PC-9 (cell line): ENCODE results near the gene RNF43. TPM values are rescaled to one million over a fixed set of nuclear protein-coding genes. Genes with fewer than 3 reads are reported as not detected.

Source experiments
- BruUV-seq: library from RNA; stranded (reverse); fragments of 400-500 nt; replicated peaks from 2 replicates; lab custom pipeline; 2021; lab: Mats Ljungman, UMichigan
- CTCF ChIA-PET: fragments of 300-600 bp; sonication (Branson Sonifier 250); formaldehyde crosslinking; loops from one replicate; lab custom pipeline; 2022; ENCODE audit warnings: antibody characterized with exemption; lab: Charles Lee
- POLR2A ChIA-PET: fragments of 300-600 bp; sonication (Branson Sonifier 250); formaldehyde crosslinking; loops from one replicate; lab custom pipeline; 2022; ENCODE audit warnings: antibody characterized with exemption; ENCODE audit not compliant: unreplicated experiment; lab: Charles Lee
- DNase-seq, 2 experiments: peaks; one replicate each; pipeline versions ENCODE4 v3.0.0 to v3.0.0-alpha.2; 2015 to 2022; ENCODE audit warnings: mixed read lengths in 1 of 2
- H2AFZ ChIP-seq: fragments of 200-600 bp; sonication (generic); 2 replicates; pipeline ENCODE4 v1.8.1; 2017; ENCODE audit warnings: antibody characterized with exemption
- H3F3A ChIP-seq: fragments of 200-600 bp; sonication (generic); 2 replicates; pipeline ENCODE4 v1.8.1; 2017; ENCODE audit warnings: antibody characterized with exemption, mild to moderate bottlenecking, low read depth; ENCODE audit not compliant: insufficient read depth
- H3K27ac ChIP-seq: fragments of 200-600 bp; sonication (generic); 2 replicates; pipeline ENCODE4 v1.6.1; 2016; ENCODE audit warnings: mixed run types
- H3K27me3 ChIP-seq: fragments of 200-600 bp; sonication (generic); 2 replicates; pipeline ENCODE4 v1.6.1; 2016; ENCODE audit warnings: low read depth, mixed run types; ENCODE audit not compliant: insufficient read depth
- H3K36me3 ChIP-seq: fragments of 200-600 bp; sonication (generic); 2 replicates; pipeline ENCODE4 v1.6.1; 2016; ENCODE audit warnings: low read depth, mixed run types
- H3K4me1 ChIP-seq: fragments of 200-600 bp; sonication (generic); replicated peaks from 2 replicates; pipeline ENCODE4 v1.6.1; 2016; ENCODE audit warnings: mixed run types; ENCODE audit not compliant: insufficient read depth
- H3K4me2 ChIP-seq: fragments of 200-600 bp; sonication (generic); 2 replicates; pipeline ENCODE4 v1.6.1; 2017; ENCODE audit warnings: mixed run types
- H3K4me3 ChIP-seq: fragments of 200-600 bp; sonication (generic); 2 replicates; pipeline ENCODE4 v1.6.1; 2016; ENCODE audit warnings: mixed run types
- H3K79me2 ChIP-seq: fragments of 200-600 bp; sonication (generic); 2 replicates; pipeline ENCODE4 v1.6.1; 2017; ENCODE audit warnings: low read depth, mixed run types
- H3K9me2 ChIP-seq: fragments of 200-600 bp; sonication (generic); 2 replicates; pipeline ENCODE4 v1.8.1; 2017; ENCODE audit warnings: mild to moderate bottlenecking; ENCODE audit not compliant: insufficient read depth
- H3K9me3 ChIP-seq: fragments of 200-600 bp; sonication (generic); 2 replicates; pipeline ENCODE4 v1.8.1; 2016; ENCODE audit warnings: low read depth; ENCODE audit not compliant: insufficient read depth
- H4K20me1 ChIP-seq: fragments of 200-600 bp; sonication (generic); 2 replicates; pipeline ENCODE4 v1.8.1; 2017; ENCODE audit not compliant: insufficient read depth
- EZH2 ChIP-seq: fragments of 200-600 bp; sonication (generic); IDR thresholded peaks from 2 replicates; pipeline ENCODE4 v1.8.0; 2017; ENCODE audit warnings: antibody characterized with exemption, low read depth
- intact Hi-C: fragments of 100-400 bp; cut with micrococcal nuclease; formaldehyde crosslinking; loops from one replicate; pipeline ENCODE4 v1.10.0; 2022; ENCODE audit not compliant: unreplicated experiment
- total RNA-seq: library from RNA; stranded (reverse); gene quantifications from 2 replicates; pipeline ENCODE4 v1.2.3, GENCODE V29; 2021
- TF ChIP-seq, protein P1 (sequence below): fragments of 200-600 bp; sonication (generic); conservative IDR thresholded peaks from 2 replicates; pipeline ENCODE4 v1.6.1; 2017; ENCODE audit warnings: mixed run types, antibody characterized with exemption, mild to moderate bottlenecking, moderate library complexity

RNF43 gene
- total RNA-seq, 1 experiment from 2014 or later: 0.33 TPM

DNA sequence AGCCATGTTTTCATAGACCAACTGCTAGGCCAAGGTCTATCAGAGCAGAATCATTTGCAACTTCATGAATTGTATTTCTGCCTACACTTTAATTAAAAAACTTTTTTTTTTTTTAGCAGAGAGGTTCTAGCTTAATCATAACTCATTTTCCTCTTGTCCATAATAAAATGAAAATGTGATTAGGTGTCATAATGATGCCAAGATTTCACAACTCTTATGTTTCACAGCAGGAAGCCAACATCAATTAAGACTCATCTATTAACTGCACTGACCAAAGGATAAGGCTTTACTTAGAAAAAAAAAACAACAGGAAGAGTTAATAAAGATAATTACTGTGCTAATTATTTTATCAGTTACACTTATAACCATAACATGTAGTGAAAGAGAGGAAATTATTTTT lies 18.9 kb upstream of the RNF43 start:
- Histone ChIP-seq H3K9me3 (no peaks in the 10 kb centered on the region), H3K27ac (no peak overlapping the region), H3K79me2 (no peaks in the 10 kb centered on the region), H3F3A (no peaks in the 10 kb centered on the region), H3K4me1 (no peaks in the 10 kb centered on the region), H3K36me3 (no peaks in the 10 kb centered on the region), H3K4me3 (no peak overlapping the region), H3K9me2 (no peaks in the 10 kb centered on the region; the same call in 1 of the 2 replicates), H3K27me3 (peaks cover 64% of the 10 kb centered on the region), H3K4me2 (no peak overlapping the region), H2AFZ (no peak overlapping the region), H4K20me1 (no peaks in the 10 kb centered on the region)
- intact Hi-C loops: no loop called here
- no peak for TF ChIP-seq EZH2
- TF ChIP-seq, protein P1, sequence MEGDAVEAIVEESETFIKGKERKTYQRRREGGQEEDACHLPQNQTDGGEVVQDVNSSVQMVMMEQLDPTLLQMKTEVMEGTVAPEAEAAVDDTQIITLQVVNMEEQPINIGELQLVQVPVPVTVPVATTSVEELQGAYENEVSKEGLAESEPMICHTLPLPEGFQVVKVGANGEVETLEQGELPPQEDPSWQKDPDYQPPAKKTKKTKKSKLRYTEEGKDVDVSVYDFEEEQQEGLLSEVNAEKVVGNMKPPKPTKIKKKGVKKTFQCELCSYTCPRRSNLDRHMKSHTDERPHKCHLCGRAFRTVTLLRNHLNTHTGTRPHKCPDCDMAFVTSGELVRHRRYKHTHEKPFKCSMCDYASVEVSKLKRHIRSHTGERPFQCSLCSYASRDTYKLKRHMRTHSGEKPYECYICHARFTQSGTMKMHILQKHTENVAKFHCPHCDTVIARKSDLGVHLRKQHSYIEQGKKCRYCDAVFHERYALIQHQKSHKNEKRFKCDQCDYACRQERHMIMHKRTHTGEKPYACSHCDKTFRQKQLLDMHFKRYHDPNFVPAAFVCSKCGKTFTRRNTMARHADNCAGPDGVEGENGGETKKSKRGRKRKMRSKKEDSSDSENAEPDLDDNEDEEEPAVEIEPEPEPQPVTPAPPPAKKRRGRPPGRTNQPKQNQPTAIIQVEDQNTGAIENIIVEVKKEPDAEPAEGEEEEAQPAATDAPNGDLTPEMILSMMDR: no peak
- DNase-seq: no peak
- POLR2A ChIA-PET: no interaction called here
- CTCF ChIA-PET: interaction anchor here (0.6 kb wide), 1 partner anchor 324 kb away, joined by 3 read pairs; no protein-coding TSS in a partner anchor
- BruUV-seq: no TSS peak

DNA sequence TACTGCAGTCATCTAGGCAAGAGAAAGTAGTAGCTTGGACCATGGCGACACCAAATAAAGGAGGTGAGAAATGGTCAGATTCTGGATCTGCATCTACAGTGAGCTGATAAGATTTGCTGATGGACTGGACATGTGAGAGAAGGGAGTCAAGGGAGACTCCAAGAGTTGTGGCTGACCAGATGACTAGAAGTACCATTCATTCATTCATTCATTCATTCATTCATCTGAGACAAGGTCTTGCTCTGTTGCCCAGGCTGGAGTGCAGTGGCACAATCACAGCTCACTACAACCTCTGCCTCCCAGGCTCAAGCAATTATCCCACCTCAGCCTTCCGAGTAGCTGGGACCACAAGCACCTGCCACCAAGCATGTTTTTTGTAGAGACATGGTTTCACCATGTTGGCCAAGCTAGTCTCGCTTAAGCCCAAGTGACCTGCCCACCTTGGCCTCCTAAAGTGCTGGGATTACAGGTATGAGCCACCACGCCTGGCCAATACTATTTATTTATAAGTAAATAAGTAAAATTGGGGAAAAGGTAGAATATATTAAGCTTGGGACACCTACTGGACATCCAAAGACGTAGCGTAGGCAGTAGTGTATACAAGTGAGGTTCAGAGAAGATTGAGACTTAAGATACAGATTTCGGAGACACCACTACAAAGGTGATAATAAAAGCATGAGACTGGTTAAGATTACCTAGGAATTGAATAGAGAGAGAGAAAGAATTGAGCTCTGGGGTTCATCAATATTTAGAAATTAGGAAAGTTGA lies 15.7 kb upstream of the RNF43 start:
- BruUV-seq: no TSS peak
- no peak overlapping the region for H3K27ac ChIP-seq

DNA sequence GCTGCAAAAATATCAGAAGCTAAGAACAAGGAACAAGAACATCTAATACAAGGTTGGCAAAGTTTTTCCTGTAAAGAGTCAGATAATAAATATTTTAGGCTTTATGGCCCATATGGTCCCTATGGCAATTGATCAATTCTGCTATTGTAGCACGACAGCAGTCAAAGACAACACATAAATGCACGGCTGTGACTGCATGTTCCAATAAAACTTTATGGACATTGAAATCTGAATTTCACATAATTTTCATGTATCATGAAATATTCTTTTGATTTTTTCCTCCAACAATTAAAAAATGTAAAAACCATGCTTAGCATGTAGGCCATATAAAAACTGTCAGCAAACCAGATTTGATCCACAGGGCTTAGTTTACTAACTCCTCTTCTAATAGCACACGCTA lies 10.5 kb upstream of the RNF43 start:
- Histone ChIP-seq H3F3A (no peaks in the 10 kb centered on the region), H3K4me3 (no peak overlapping the region), H3K9me3 (no peaks in the 10 kb centered on the region), H3K9me2 (no peaks in the 10 kb centered on the region), H2AFZ (no peak overlapping the region), H3K36me3 (no peaks in the 10 kb centered on the region), H3K4me1 (no peaks in the 10 kb centered on the region), H3K79me2 (no peaks in the 10 kb centered on the region), H3K4me2 (no peak overlapping the region), H3K27me3 (peaks cover 49% of the 10 kb centered on the region), H4K20me1 (no peaks in the 10 kb centered on the region), H3K27ac (no peak overlapping the region)
- no peak for DNase-seq
- ChIA-PET POLR2A (no interaction called here), CTCF (no interaction called here)
- intact Hi-C loops: no loop called here
- no TSS peak for BruUV-seq
- TF ChIP-seq EZH2: no peak
- TF ChIP-seq, protein P1: no peak

More for the DNA sequence above, 15.7 kb upstream of the RNF43 start:
- Histone ChIP-seq H4K20me1 (no peaks in the 10 kb centered on the region), H3F3A (no peaks in the 10 kb centered on the region), H2AFZ (no peak overlapping the region), H3K79me2 (no peaks in the 10 kb centered on the region), H3K4me3 (no peak overlapping the region), H3K9me2 (no peaks in the 10 kb centered on the region; the same call in 1 of the 2 replicates), H3K9me3 (no peaks in the 10 kb centered on the region), H3K4me2 (no peak overlapping the region), H3K27me3 (peaks cover 74% of the 10 kb centered on the region), H3K36me3 (no peaks in the 10 kb centered on the region), H3K4me1 (no peaks in the 10 kb centered on the region)
- no peak for DNase-seq
- POLR2A ChIA-PET: interaction anchor here (0.6 kb wide), 1 partner anchor 634 kb away, joined by 5 read pairs; no protein-coding TSS in a partner anchor
- intact Hi-C loops: no loop called here
- CTCF ChIA-PET: no interaction called here
- TF ChIP-seq EZH2: no peak
- TF ChIP-seq, protein P1: no peak; the same call in 1 of the 2 replicates
